ENCODE data around the gene ZNF326. TPM values are rescaled to one million over a fixed set of nuclear protein-coding genes. Genes with fewer than 3 reads are reported as not detected.

The ZNF326 gene
- total RNA-seq, 4 donors from 2014 or later = 9.0 to 15.4 (median 9.9) TPM

GRCh38 chr1:89953131-89953626 lies 41.7 kb upstream of the ZNF326 start:
- Histone ChIP-seq H3K27ac (replicated peaks in 1 of 4) (no peak overlapping the region), H3K4me3 (no peak overlapping the region), H3K4me1 (no peaks in the 10 kb centered on the region), H3K27me3 (no peaks in the 10 kb centered on the region), H3K36me3 (no peaks in the 10 kb centered on the region), H3K9me3 (no peaks in the 10 kb centered on the region)
- no peak for DNase-seq (ENCODE audit: extremely low spot score)
- TF ChIP-seq POLR2A (IDR thresholded peaks at IDR 0.05; ENCODE audit: low read depth) (no peak), CTCF (IDR thresholded peaks at IDR 0.05) (no peak), EP300 (IDR thresholded peaks at IDR 0.05) (no peak), POLR2AphosphoS5 (IDR thresholded peaks at IDR 0.05) (no peak)
- 13% methylated on average over 1 of the region's 1 CpG for WGBS
- intact Hi-C loops (cut with DNase I) = no loop called here

GRCh38 chr1:89953929-89954328 lies 41.0 kb upstream of the ZNF326 start:
- no peaks in the 10 kb centered on the region for H3K36me3 ChIP-seq
- intact Hi-C loops (cut with DNase I) = no loop called here
- TF ChIP-seq CTCF (IDR thresholded peaks at IDR 0.05) (no peak), POLR2A (IDR thresholded peaks at IDR 0.05; ENCODE audit: low read depth) (no peak), EP300 (IDR thresholded peaks at IDR 0.05) (no peak), POLR2AphosphoS5 (IDR thresholded peaks at IDR 0.05) (no peak)
- H3K9me3 ChIP-seq = no peaks in the 10 kb centered on the region
- H3K27ac ChIP-seq (replicated peaks in 1 of 4) = no peak overlapping the region
- H3K4me1 ChIP-seq = no peaks in the 10 kb centered on the region
- WGBS = 93% methylated on average over 1 of the region's 1 CpG
- no peaks in the 10 kb centered on the region for H3K27me3 ChIP-seq
- no peak overlapping the region for H3K4me3 ChIP-seq
- no peak for DNase-seq (ENCODE audit: extremely low spot score)

GRCh38 chr1:89954401-89954800 lies 40.5 kb upstream of the ZNF326 start:
- no peak for TF ChIP-seq CTCF (IDR thresholded peaks at IDR 0.05)
- TF ChIP-seq POLR2AphosphoS5 (IDR thresholded peaks at IDR 0.05) = no peak
- no peak for TF ChIP-seq POLR2A (IDR thresholded peaks at IDR 0.05; ENCODE audit: low read depth)
- no peak for TF ChIP-seq EP300 (IDR thresholded peaks at IDR 0.05)

GRCh38 chr1:89955311-89956205 lies 39.4 kb upstream of the ZNF326 start:
- TF ChIP-seq POLR2AphosphoS5 (IDR thresholded peaks at IDR 0.05) (no peak), EP300 (IDR thresholded peaks at IDR 0.05) (no peak), POLR2A (IDR thresholded peaks at IDR 0.05; ENCODE audit: low read depth) (no peak), CTCF (IDR thresholded peaks at IDR 0.05) (no peak)
- intact Hi-C loops (cut with DNase I) = no loop called here
- Histone ChIP-seq H3K4me3 (no peak overlapping the region), H3K4me1 (no peaks in the 10 kb centered on the region), H3K27me3 (no peaks in the 10 kb centered on the region), H3K27ac (replicated peaks in 1 of 4) (no peak overlapping the region), H3K36me3 (no peaks in the 10 kb centered on the region), H3K9me3 (no peaks in the 10 kb centered on the region)
- WGBS = 96% methylated on average over 7 of the region's 7 CpGs
- no peak for DNase-seq (ENCODE audit: extremely low spot score)

More at GRCh38 chr1:89954401-89954800, 40.5 kb upstream of the ZNF326 start:
- no peaks in the 10 kb centered on the region for H3K36me3 ChIP-seq
- H3K4me3 ChIP-seq = no peak overlapping the region
- no peak for DNase-seq (ENCODE audit: extremely low spot score)
- H3K9me3 ChIP-seq = no peaks in the 10 kb centered on the region
- 93% methylated on average over 1 of the region's 1 CpG for WGBS
- no peak overlapping the region for H3K27ac ChIP-seq (replicated peaks in 1 of 4)
- H3K4me1 ChIP-seq = no peaks in the 10 kb centered on the region
- intact Hi-C loops (cut with DNase I) = no loop called here
- no peaks in the 10 kb centered on the region for H3K27me3 ChIP-seq
